Measurements from ENCODE around the gene NAA60.

- TF ChIP-seq, protein P1, sequence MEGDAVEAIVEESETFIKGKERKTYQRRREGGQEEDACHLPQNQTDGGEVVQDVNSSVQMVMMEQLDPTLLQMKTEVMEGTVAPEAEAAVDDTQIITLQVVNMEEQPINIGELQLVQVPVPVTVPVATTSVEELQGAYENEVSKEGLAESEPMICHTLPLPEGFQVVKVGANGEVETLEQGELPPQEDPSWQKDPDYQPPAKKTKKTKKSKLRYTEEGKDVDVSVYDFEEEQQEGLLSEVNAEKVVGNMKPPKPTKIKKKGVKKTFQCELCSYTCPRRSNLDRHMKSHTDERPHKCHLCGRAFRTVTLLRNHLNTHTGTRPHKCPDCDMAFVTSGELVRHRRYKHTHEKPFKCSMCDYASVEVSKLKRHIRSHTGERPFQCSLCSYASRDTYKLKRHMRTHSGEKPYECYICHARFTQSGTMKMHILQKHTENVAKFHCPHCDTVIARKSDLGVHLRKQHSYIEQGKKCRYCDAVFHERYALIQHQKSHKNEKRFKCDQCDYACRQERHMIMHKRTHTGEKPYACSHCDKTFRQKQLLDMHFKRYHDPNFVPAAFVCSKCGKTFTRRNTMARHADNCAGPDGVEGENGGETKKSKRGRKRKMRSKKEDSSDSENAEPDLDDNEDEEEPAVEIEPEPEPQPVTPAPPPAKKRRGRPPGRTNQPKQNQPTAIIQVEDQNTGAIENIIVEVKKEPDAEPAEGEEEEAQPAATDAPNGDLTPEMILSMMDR (conservative IDR thresholded peaks at IDR 0.05), result no peak
- no peak for TF ChIP-seq EZH2 (IDR thresholded peaks at IDR 0.05; ENCODE audit: low read depth)
These were observed 55.5 kb downstream of the NAA60 start for GRCh38 chr16:3498988-3499387.

All from PC-9 (cell line).